Duodenal mucosa (tissue), 2 donors: ENCODE results near the gene NDUFS8.

ENCODE experiments used
- H3K27ac ChIP-seq: one replicate; pipeline ENCODE4 v1.7.0; 2013; ENCODE audit warnings: low read depth, low read length
- H3K27me3 ChIP-seq, 2 donors: one replicate each; pipeline ENCODE4 v1.7.0; 2013; ENCODE audit warnings: low read length in 2 of 2, control low read depth in 1 of 2; ENCODE audit not compliant: insufficient read depth in 2 of 2, control insufficient read depth in 1 of 2
- H3K36me3 ChIP-seq, 2 donors: one replicate each; pipeline ENCODE4 v1.7.0; 2013; ENCODE audit warnings: low read length in 2 of 2, control low read depth in 1 of 2; ENCODE audit not compliant: insufficient read depth in 2 of 2, control insufficient read depth in 1 of 2
- H3K4me1 ChIP-seq, 2 donors: one replicate each; pipeline ENCODE4 v1.7.0; 2013; ENCODE audit warnings: low read length in 2 of 2, control low read depth in 1 of 2; ENCODE audit not compliant: insufficient read depth in 2 of 2, control insufficient read depth in 1 of 2
- H3K4me3 ChIP-seq, 2 donors: one replicate each; pipeline ENCODE4 v1.7.0; 2013; ENCODE audit warnings: low read length in 2 of 2, low read depth in 1 of 2
- H3K9ac ChIP-seq, 2 donors: one replicate each; pipeline ENCODE4 v1.7.0; 2013; ENCODE audit warnings: low read length in 2 of 2, low read depth in 1 of 2
- H3K9me3 ChIP-seq, 2 donors: one replicate each; pipeline ENCODE4 v1.7.0; 2013; ENCODE audit warnings: low read length in 2 of 2, control low read depth in 1 of 2; ENCODE audit not compliant: control insufficient read depth in 1 of 2

The NDUFS8 gene

GRCh38 chr11:68010090-68011041 lies 20.1 kb upstream of the NDUFS8 start, which contains the start of gene ALDH3B1:
ALDH3B1 (plus strand) TSS chr11:68010327; CDS start chr11:68015298, 4,971 bp downstream.
- no peaks in the 10 kb centered on the region for H3K36me3 ChIP-seq
- no peaks in the 10 kb centered on the region for H3K9me3 ChIP-seq
- H3K4me3 ChIP-seq: peak within 1 kb of the TSS; percentile 57 to 67
- peak within 1 kb of the TSS; percentile 96 for H3K27ac ChIP-seq
- peaks cover 65 to 81% of the 10 kb centered on the region in 2 donors for H3K4me1 ChIP-seq
- no peaks in the 10 kb centered on the region for H3K27me3 ChIP-seq
- peak within 1 kb of the TSS; percentile 70 to 88 for H3K9ac ChIP-seq

- Histone ChIP-seq H3K9ac (peak overlapping the region; percentile 70 to 88), H3K36me3 (no peaks in the 10 kb centered on the region), H3K27me3 (no peaks in the 10 kb centered on the region), H3K4me3 (peak overlapping the region; percentile 56 to 67), H3K9me3 (no peaks in the 10 kb centered on the region), H3K27ac (peak overlapping the region; percentile 96), H3K4me1 (peaks cover 65 to 78% of the 10 kb centered on the region in 2 donors)
Measured at GRCh38 chr11:68011051-68011943, 19.2 kb upstream of the NDUFS8 start.

GRCh38 chr11:68012044-68012842 lies 18.2 kb upstream of the NDUFS8 start:
- Histone ChIP-seq H3K36me3 (no peaks in the 10 kb centered on the region), H3K9me3 (no peaks in the 10 kb centered on the region), H3K4me1 (peaks cover 73 to 85% of the 10 kb centered on the region in 2 donors), H3K4me3 (no peak overlapping the region), H3K27me3 (no peaks in the 10 kb centered on the region), H3K9ac (peak overlapping the region in 1 of 2 donors; percentile 70), H3K27ac (peak overlapping the region; percentile 11)

- no peaks in the 10 kb centered on the region for H3K9me3 ChIP-seq
- H3K36me3 ChIP-seq: no peaks in the 10 kb centered on the region
- H3K27ac ChIP-seq: peak overlapping the region; percentile 11
- no peaks in the 10 kb centered on the region for H3K27me3 ChIP-seq
- H3K9ac ChIP-seq: no peak overlapping the region
- H3K4me1 ChIP-seq: peaks cover 69 to 81% of the 10 kb centered on the region in 2 donors
- H3K4me3 ChIP-seq: no peak overlapping the region
Measured at GRCh38 chr11:68012843-68013610, 17.5 kb upstream of the NDUFS8 start.

GRCh38 chr11:68013611-68014156 lies 16.8 kb upstream of the NDUFS8 start:
- Histone ChIP-seq H3K36me3 (no peaks in the 10 kb centered on the region), H3K9me3 (no peaks in the 10 kb centered on the region), H3K4me3 (peak overlapping the region in 1 of 2 donors; percentile 4), H3K4me1 (peaks cover 63 to 74% of the 10 kb centered on the region in 2 donors), H3K27ac (peak overlapping the region; percentile 34), H3K9ac (peak overlapping the region; percentile 19 to 60), H3K27me3 (no peaks in the 10 kb centered on the region)

- H3K4me1 ChIP-seq: peaks cover 56 to 68% of the 10 kb centered on the region in 2 donors
- H3K27ac ChIP-seq: peak overlapping the region; percentile 68
- H3K36me3 ChIP-seq: no peaks in the 10 kb centered on the region
- H3K4me3 ChIP-seq: peak overlapping the region in 1 of 2 donors; percentile 44
- peak overlapping the region; percentile 23 to 60 for H3K9ac ChIP-seq
- H3K9me3 ChIP-seq: no peaks in the 10 kb centered on the region
- no peaks in the 10 kb centered on the region for H3K27me3 ChIP-seq
Measured at GRCh38 chr11:68014157-68014946, 16.1 kb upstream of the NDUFS8 start.

GRCh38 chr11:68014947-68015447 lies 15.5 kb upstream of the NDUFS8 start:
- Histone ChIP-seq H3K9me3 (no peaks in the 10 kb centered on the region), H3K36me3 (no peaks in the 10 kb centered on the region), H3K9ac (peak overlapping the region; percentile 29 to 60), H3K4me1 (peaks cover 52 to 61% of the 10 kb centered on the region in 2 donors), H3K4me3 (peak overlapping the region in 1 of 2 donors; percentile 44), H3K27ac (peak overlapping the region; percentile 68), H3K27me3 (no peaks in the 10 kb centered on the region)

GRCh38 chr11:68015467-68015866 lies 15.0 kb upstream of the NDUFS8 start:
- Histone ChIP-seq H3K27ac (no peak overlapping the region), H3K4me3 (no peak overlapping the region), H3K4me1 (peaks cover 52 to 57% of the 10 kb centered on the region in 2 donors), H3K9me3 (no peaks in the 10 kb centered on the region), H3K36me3 (no peaks in the 10 kb centered on the region), H3K9ac (no peak overlapping the region), H3K27me3 (no peaks in the 10 kb centered on the region)
